ENCODE results near the gene JMJD4.

JMJD4 gene

GRCh38 chr1:227753999-227754711 is 19.1 kb upstream of the JMJD4 start:
- DNase-seq (ENCODE audit: extremely low read depth in 1 of 2, low read depth in 1 of 2), result no peak

- DNase-seq (ENCODE audit: extremely low read depth in 1 of 2, low read depth in 1 of 2), result no peak
These were observed 15.0 kb upstream of the JMJD4 start for GRCh38 chr1:227749916-227750710.

DNA sequence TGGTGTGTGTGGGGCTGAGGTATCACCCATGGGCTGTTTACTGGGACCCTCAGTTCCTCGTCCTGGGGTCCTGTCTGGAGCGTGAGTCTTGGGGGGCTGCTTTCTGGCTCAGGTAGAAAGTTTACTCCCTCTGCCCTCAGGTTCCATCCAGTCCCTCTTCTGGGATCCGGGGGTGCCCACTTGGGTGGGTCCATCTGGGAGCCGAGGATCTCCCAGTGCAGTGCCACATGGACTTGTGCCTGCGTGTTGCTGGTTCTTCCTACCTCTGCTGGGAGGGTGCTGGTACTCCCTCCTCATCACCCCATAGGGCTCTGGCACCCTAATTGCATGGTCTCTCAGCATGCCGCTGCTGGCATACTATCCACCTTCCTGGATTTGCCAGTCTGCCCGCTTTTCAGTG is 14.1 kb upstream of the JMJD4 start:
- DNase-seq (ENCODE audit: extremely low read depth in 1 of 2, low read depth in 1 of 2), result no peak

- DNase-seq (ENCODE audit: extremely low read depth in 1 of 2, low read depth in 1 of 2), result no peak
These were observed 13.5 kb upstream of the JMJD4 start for GRCh38 chr1:227748496-227749182.

- no peak for DNase-seq (ENCODE audit: extremely low read depth in 1 of 2, low read depth in 1 of 2)
These were observed 12.9 kb upstream of the JMJD4 start for GRCh38 chr1:227747948-227748495.

DNA sequence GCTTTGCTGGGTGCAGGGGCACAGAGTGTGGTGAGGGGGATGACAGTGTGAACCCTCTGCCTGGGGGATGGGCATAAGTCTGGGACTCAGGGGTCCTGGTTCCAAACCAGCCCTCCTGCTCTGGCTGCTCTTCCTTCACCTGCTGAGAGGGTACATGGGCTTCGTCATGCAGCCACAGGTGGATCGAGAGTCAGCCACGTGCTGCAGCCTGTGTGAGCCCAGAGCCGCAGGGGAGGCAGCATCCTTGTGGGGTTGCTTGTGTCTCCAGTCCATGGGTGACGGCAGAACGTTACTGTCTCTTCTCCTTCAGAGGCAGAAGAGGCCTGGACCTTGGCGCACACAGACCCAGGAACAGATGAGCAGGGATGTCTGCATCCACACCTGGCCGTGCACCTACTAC is 12.3 kb upstream of the JMJD4 start:
- no peak for DNase-seq (ENCODE audit: extremely low read depth in 1 of 2, low read depth in 1 of 2)

DNA sequence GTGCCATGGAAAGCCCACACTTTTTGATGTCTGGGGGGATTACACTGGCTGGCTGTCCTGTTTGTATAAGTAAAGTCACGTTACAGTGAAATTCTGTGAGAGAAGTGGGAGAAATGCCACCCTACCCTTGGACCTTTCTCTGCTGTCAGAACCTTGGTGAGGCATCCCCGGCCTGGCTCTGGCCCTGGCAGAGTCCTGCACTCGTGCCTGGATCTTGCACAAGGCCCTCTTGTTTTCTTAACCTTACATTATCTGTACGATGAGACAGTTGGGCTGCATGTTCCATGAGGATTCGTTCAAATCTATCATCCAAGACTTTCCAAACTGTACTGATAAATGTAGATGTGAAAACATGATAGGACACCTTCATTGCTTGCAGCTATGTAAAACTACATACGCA is 11.6 kb upstream of the JMJD4 start:
- DNase-seq (ENCODE audit: extremely low read depth in 1 of 2, low read depth in 1 of 2), result no peak

- DNase-seq (ENCODE audit: extremely low read depth in 1 of 2, low read depth in 1 of 2), result no peak
These were observed 10.6 kb upstream of the JMJD4 start for GRCh38 chr1:227745568-227746265.

- no peak for DNase-seq (ENCODE audit: extremely low read depth in 1 of 2, low read depth in 1 of 2)
These were observed 9.6 kb upstream of the JMJD4 start for GRCh38 chr1:227744668-227745067.

- no peak for DNase-seq (ENCODE audit: extremely low read depth in 1 of 2, low read depth in 1 of 2)
These were observed 7.9 kb upstream of the JMJD4 start for GRCh38 chr1:227742738-227743715.

DNA sequence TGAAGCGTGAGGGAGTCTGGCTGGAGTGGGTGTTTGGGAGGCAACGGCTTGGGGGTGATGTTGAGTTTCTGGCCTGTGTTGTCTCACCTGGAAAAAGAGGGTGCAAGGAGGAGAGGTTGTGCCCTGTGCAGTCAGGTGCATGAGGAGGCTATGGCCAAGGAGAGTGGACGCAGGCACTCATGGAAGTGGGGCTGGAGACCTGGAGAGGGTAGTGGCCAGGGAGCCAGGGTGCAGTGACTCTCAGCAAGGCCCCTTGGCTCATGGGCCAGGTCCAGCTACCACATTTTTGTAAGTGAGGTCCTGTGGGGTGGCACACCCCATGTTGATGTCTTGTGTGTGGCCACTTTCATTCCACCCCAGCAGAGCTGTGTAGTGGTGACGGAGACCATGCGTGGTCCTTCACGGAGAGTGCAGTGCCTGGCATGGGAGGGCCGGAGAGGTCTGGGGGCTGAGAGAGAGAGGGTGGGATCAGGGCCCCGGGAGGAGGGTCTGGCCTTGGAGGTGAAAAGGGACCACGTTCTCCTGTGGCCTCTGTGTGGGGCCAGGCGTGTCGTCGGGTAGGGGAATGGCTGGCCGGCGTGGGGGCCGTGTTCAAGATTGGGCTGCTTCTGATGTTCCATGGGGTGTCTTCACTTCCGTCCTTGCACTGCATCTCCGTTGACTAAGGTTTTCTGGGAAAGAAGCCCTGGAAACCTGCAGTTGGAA is 6.2 kb upstream of the JMJD4 start:
- DNase-seq (ENCODE audit: extremely low read depth in 1 of 2, low read depth in 1 of 2), result no peak

- DNase-seq (ENCODE audit: extremely low read depth in 1 of 2, low read depth in 1 of 2), result no peak
These were observed 5.4 kb upstream of the JMJD4 start for GRCh38 chr1:227740401-227740960.

DNA sequence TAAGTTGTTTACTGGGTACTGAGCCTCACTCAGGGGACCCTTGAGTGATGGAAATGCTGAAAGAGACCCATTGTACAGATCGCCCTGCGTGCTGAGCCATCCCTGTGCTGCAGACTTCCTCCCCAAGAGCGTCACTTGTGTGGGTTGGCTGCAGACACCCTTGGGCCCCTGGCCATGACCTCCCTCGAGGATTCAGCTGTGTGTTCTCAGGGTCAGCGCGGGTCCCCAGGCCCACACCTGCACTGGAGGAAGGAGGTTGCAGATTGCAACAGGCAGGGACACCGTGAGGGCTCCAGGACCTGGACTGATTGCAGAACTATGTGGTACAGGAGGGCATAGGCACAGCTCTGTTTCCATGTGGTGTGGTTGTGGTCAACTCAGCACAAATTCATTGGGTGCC is 4.5 kb upstream of the JMJD4 start:
- no peak for DNase-seq (ENCODE audit: extremely low read depth in 1 of 2, low read depth in 1 of 2)

- DNase-seq (ENCODE audit: extremely low read depth in 1 of 2, low read depth in 1 of 2), result no peak
These were observed 3.7 kb upstream of the JMJD4 start for GRCh38 chr1:227738820-227739219.

DNA sequence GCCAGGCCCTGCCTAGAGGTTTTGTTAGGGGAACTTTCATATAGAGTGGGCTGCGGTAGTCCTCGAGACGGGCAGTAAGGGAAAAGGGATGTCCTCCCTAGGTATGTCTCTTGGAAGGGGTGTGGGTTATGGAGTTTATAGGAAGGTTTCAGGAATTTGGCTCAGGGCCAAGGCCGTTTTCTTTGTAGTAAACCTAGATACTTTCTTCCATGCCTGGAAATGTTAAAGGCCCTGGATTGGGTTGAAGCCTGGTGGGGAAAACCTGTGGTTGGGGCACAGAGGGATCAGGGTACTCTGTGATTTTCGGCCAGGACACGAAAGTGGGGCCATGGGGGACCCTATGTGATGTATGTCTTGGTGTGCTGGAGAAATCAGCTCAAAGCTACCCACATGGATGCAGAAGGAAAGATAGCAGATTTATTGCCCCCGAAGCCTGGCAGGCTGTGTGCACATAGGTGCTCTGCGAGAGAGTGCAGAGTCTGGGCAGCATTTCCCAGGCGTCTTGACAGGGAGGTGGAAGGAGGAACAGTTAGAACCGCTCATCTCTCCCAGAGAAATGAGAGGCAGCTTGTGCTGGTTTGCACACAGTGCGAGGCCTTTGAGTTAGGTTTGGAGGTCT is 1.8 kb upstream of the JMJD4 start:
- DNase-seq (ENCODE audit: extremely low read depth in 1 of 2, low read depth in 1 of 2), result no peak

GRCh38 chr1:227735539-227736285 is 610 bp upstream of the JMJD4 start:
- DNase-seq (ENCODE audit: extremely low read depth in 1 of 2, low read depth in 1 of 2), result no peak

- DNase-seq (ENCODE audit: extremely low read depth in 1 of 2, low read depth in 1 of 2), result no peak
These were observed 601 bp downstream of the JMJD4 start for GRCh38 chr1:227734546-227734855.
